Upper lobe of right lung (tissue), 1 donor: ENCODE results near the gene CELF5. TPM values are rescaled to one million over a fixed set of nuclear protein-coding genes. Genes with fewer than 3 reads are reported as not detected.

Experiments used
- ATAC-seq: fragments of 200-7000 bp; cut with Tn5 transposase; one replicate; pipeline ENCODE4 v1.9.1; 2020; ENCODE audit warnings: mild to moderate bottlenecking, moderate library complexity
- DNase-seq: peaks from one replicate; pipeline ENCODE4 v3.0.0-alpha.2; 2020
- H3K27ac ChIP-seq: fragments of 200-600 bp; one replicate; pipeline ENCODE4 v1.8.0; 2022
- H3K27me3 ChIP-seq: fragments of 200-600 bp; one replicate; pipeline ENCODE4 v1.8.0; 2022; ENCODE audit warnings: mild to moderate bottlenecking
- H3K36me3 ChIP-seq: fragments of 200-600 bp; one replicate; pipeline ENCODE4 v1.8.0; 2022
- H3K4me1 ChIP-seq: fragments of 200-600 bp; one replicate; pipeline ENCODE4 v1.8.0; 2022
- H3K4me3 ChIP-seq: fragments of 200-600 bp; one replicate; pipeline ENCODE4 v1.8.0; 2022; ENCODE audit warnings: mild to moderate bottlenecking
- H3K9me3 ChIP-seq: fragments of 200-600 bp; one replicate; pipeline ENCODE4 v1.8.0; 2022
- CTCF ChIP-seq: fragments of 200-600 bp; IDR thresholded peaks from one replicate; pipeline ENCODE4 v1.8.0; 2022; ENCODE audit warnings: antibody characterized with exemption
- intact Hi-C: fragments of 100-400 bp; cut with DNase I; formaldehyde crosslinking; loops from one replicate; pipeline ENCODE4 v1.11.0; 2022
- total RNA-seq: library from RNA; stranded (reverse); fragmentation: NEBNext Ultra II Directional; extraction: Animal tissue kit (Norgen Biotek cat#: 25700); gene quantifications from one replicate; pipeline ENCODE4 v1.2.1, GENCODE V29; 2021
- donor health status: DM: no; HTN: yes; CAD: no; lungs with severe emphysema.

CELF5 gene
- total RNA-seq, 1 donor from 2014 or later = not detected

- DNase-seq = no peak
- no peak overlapping the region for H3K27ac ChIP-seq
- intact Hi-C loops = no loop called here
- H3K36me3 ChIP-seq = no peaks in the 10 kb centered on the region
- peaks cover 6% of the 10 kb centered on the region for H3K27me3 ChIP-seq
- no peaks in the 10 kb centered on the region for H3K4me1 ChIP-seq
- H3K9me3 ChIP-seq = no peaks in the 10 kb centered on the region
- H3K4me3 ChIP-seq = no peak overlapping the region
- ATAC-seq = peak; percentile 80
- peak; percentile 57 for TF ChIP-seq CTCF
Observed at GRCh38 chr19:3250675-3251074, 26.2 kb downstream of the CELF5 start.

- Histone ChIP-seq H3K4me1 (no peaks in the 10 kb centered on the region), H3K4me3 (no peak overlapping the region), H3K9me3 (no peaks in the 10 kb centered on the region), H3K27me3 (peaks cover 6% of the 10 kb centered on the region), H3K36me3 (no peaks in the 10 kb centered on the region), H3K27ac (no peak overlapping the region)
- ATAC-seq (no peak), DNase-seq (no peak)
- intact Hi-C loops = no loop called here
- TF ChIP-seq CTCF = no peak
Observed at GRCh38 chr19:3251229-3251628, 26.8 kb downstream of the CELF5 start.

GRCh38 chr19:3252650-3253049 is 28.2 kb downstream of the CELF5 start:
- intact Hi-C loops = no loop called here
- no peak overlapping the region for H3K27ac ChIP-seq
- H3K4me1 ChIP-seq = no peaks in the 10 kb centered on the region
- DNase-seq (no peak), ATAC-seq (no peak)
- no peaks in the 10 kb centered on the region for H3K36me3 ChIP-seq
- peaks cover 6% of the 10 kb centered on the region for H3K27me3 ChIP-seq
- H3K4me3 ChIP-seq = no peak overlapping the region
- TF ChIP-seq CTCF = no peak
- no peaks in the 10 kb centered on the region for H3K9me3 ChIP-seq

- no peak overlapping the region for H3K27ac ChIP-seq
- no peaks in the 10 kb centered on the region for H3K36me3 ChIP-seq
- H3K27me3 ChIP-seq = peaks cover 6% of the 10 kb centered on the region
- DNase-seq (no peak), ATAC-seq (no peak)
- intact Hi-C loops = no loop called here
- TF ChIP-seq CTCF = no peak
- no peak overlapping the region for H3K4me3 ChIP-seq
- no peaks in the 10 kb centered on the region for H3K4me1 ChIP-seq
- no peaks in the 10 kb centered on the region for H3K9me3 ChIP-seq
Observed at GRCh38 chr19:3253270-3253669, 28.8 kb downstream of the CELF5 start.

- Histone ChIP-seq H3K36me3 (no peaks in the 10 kb centered on the region), H3K27ac (no peak overlapping the region), H3K4me1 (no peaks in the 10 kb centered on the region), H3K27me3 (peaks cover 6% of the 10 kb centered on the region), H3K4me3 (no peak overlapping the region), H3K9me3 (no peaks in the 10 kb centered on the region)
- DNase-seq = no peak
- TF ChIP-seq CTCF = no peak
- intact Hi-C loops = no loop called here
- ATAC-seq = no peak
Observed at GRCh38 chr19:3254520-3254919, 30.1 kb downstream of the CELF5 start.

- ATAC-seq (peak; percentile 26), DNase-seq (no peak)
- Histone ChIP-seq H3K27me3 (no peaks in the 10 kb centered on the region), H3K4me3 (no peak overlapping the region), H3K36me3 (no peaks in the 10 kb centered on the region), H3K4me1 (no peaks in the 10 kb centered on the region), H3K9me3 (no peaks in the 10 kb centered on the region), H3K27ac (no peak overlapping the region)
- no peak for TF ChIP-seq CTCF
- intact Hi-C loops = no loop called here
Observed at GRCh38 chr19:3257071-3257470, 32.6 kb downstream of the CELF5 start.
